ENCODE data around the gene BAD. TPM values are rescaled to one million over a fixed set of nuclear protein-coding genes. Genes with fewer than 3 reads are reported as not detected.

BAD gene
- total RNA-seq (52.0 and 74.3 TPM in 2 replicates), polyA plus RNA-seq (122 and 125 TPM in 2 replicates)

GRCh38 chr11:64284048-64284961, at the start of gene BAD:
BAD (minus strand) TSS chr11:64284665; CDS start chr11:64284368, 297 bp downstream.
- Histone ChIP-seq H2AFZ (peak within 1 kb of the TSS; percentile 87), H3K79me2 (peaks cover 16% of the 10 kb centered on the region), H3K9me2 (replicated peaks; ENCODE audit: insufficient read depth) (no peaks in the 10 kb centered on the region), H3K27ac (peak within 1 kb of the TSS; percentile 97), H3K4me1 (ENCODE audit: insufficient read depth) (peaks cover 12% of the 10 kb centered on the region), H3K4me2 (peak within 1 kb of the TSS; percentile 94), H3K9me3 (ENCODE audit: low read depth) (no peaks in the 10 kb centered on the region), H3K4me3 (peak within 1 kb of the TSS; percentile 84), H3K36me3 (replicated peaks; ENCODE audit: insufficient read depth, low read depth) (no peaks in the 10 kb centered on the region), H4K20me1 (ENCODE audit: insufficient read depth, poor library complexity, severe bottlenecking) (no peaks in the 10 kb centered on the region), H3K27me3 (no peaks in the 10 kb centered on the region)
- DNase-seq (ENCODE audit: low spot score), result peak; percentile 97
- 6% methylated on average over 33 of the region's 44 CpGs for WGBS (ENCODE audit: low lambda C conversion rate, missing lambda C conversion rate)
- TF ChIP-seq CTCF (IDR thresholded peaks at IDR 0.05; ENCODE audit: poor library complexity) (no peak), EZH2 (IDR thresholded peaks at IDR 0.05; ENCODE audit: borderline replicate concordance) (no peak)

- no peaks in the 10 kb centered on the region for H3K9me3 ChIP-seq (ENCODE audit: low read depth)
- H3K27me3 ChIP-seq, result no peaks in the 10 kb centered on the region
- H2AFZ ChIP-seq, result no peak overlapping the region
- H3K9me2 ChIP-seq (replicated peaks; ENCODE audit: insufficient read depth), result no peaks in the 10 kb centered on the region
- TF ChIP-seq EZH2 (IDR thresholded peaks at IDR 0.05; ENCODE audit: borderline replicate concordance), result no peak
- TF ChIP-seq EZH2phosphoT487 (IDR thresholded peaks at IDR 0.05; ENCODE audit: low read depth, severe bottlenecking, unreplicated experiment), result no peak
- TF ChIP-seq CTCF (IDR thresholded peaks at IDR 0.05; ENCODE audit: poor library complexity), result no peak
- no peaks in the 10 kb centered on the region for H3K79me2 ChIP-seq
- H3K36me3 ChIP-seq (replicated peaks; ENCODE audit: insufficient read depth, low read depth), result no peaks in the 10 kb centered on the region
- 95% methylated on average over 8 of the region's 8 CpGs for WGBS (ENCODE audit: low lambda C conversion rate, missing lambda C conversion rate)
- peaks cover 5% of the 10 kb centered on the region for H3K4me1 ChIP-seq (ENCODE audit: insufficient read depth)
- no peak overlapping the region for H3K4me3 ChIP-seq
- no peak overlapping the region for H3K27ac ChIP-seq
- no peak for DNase-seq (ENCODE audit: low spot score)
- no peak overlapping the region for H3K4me2 ChIP-seq
- no peaks in the 10 kb centered on the region for H4K20me1 ChIP-seq (ENCODE audit: insufficient read depth, poor library complexity, severe bottlenecking)
These were observed 49.1 kb upstream of the BAD start for GRCh38 chr11:64333556-64333955.

GRCh38 chr11:64331569-64332371, 47.3 kb upstream of the BAD start:
- Histone ChIP-seq H3K79me2 (no peaks in the 10 kb centered on the region), H2AFZ (no peak overlapping the region)

More at GRCh38 chr11:64331569-64332371, 47.3 kb upstream of the BAD start:
- peaks cover 5% of the 10 kb centered on the region for H3K4me1 ChIP-seq (ENCODE audit: insufficient read depth)
- WGBS (ENCODE audit: low lambda C conversion rate, missing lambda C conversion rate), result 71% methylated on average over 20 of the region's 20 CpGs
- no peak overlapping the region for H3K4me2 ChIP-seq
- H3K27me3 ChIP-seq, result no peaks in the 10 kb centered on the region
- H4K20me1 ChIP-seq (ENCODE audit: insufficient read depth, poor library complexity, severe bottlenecking), result no peaks in the 10 kb centered on the region
- peak; percentile 82 for DNase-seq (ENCODE audit: low spot score)
- H3K9me3 ChIP-seq (ENCODE audit: low read depth), result no peaks in the 10 kb centered on the region
- H3K9me2 ChIP-seq (replicated peaks; ENCODE audit: insufficient read depth), result no peaks in the 10 kb centered on the region
- no peaks in the 10 kb centered on the region for H3K36me3 ChIP-seq (replicated peaks; ENCODE audit: insufficient read depth, low read depth)
- H3K27ac ChIP-seq, result no peak overlapping the region
- TF ChIP-seq CTCF (IDR thresholded peaks at IDR 0.05; ENCODE audit: poor library complexity), result peak; percentile 42
- no peak for TF ChIP-seq EZH2 (IDR thresholded peaks at IDR 0.05; ENCODE audit: borderline replicate concordance)
- no peak for TF ChIP-seq EZH2phosphoT487 (IDR thresholded peaks at IDR 0.05; ENCODE audit: low read depth, severe bottlenecking, unreplicated experiment)
- H3K4me3 ChIP-seq, result no peak overlapping the region

All from hepatocyte (in vitro differentiated cells).